ENCODE results near the gene ITGB1.
"Not testable (repeated sequence)": the region's sequence is repeated elsewhere in the genome, so short reads cannot be mapped to it uniquely, and the experiment has no call there.

ITGB1 gene

GRCh38 chr10:32980242-32980557 lies 22.2 kb upstream of the ITGB1 start:
- DNase-seq: no peak

- DNase-seq: not testable (repeated sequence)
These were observed 21.7 kb upstream of the ITGB1 start for GRCh38 chr10:32979719-32980118.

- DNase-seq: no peak
These were observed 21.0 kb upstream of the ITGB1 start for GRCh38 chr10:32979041-32979440.

- not testable (repeated sequence) for DNase-seq
These were observed 20.1 kb upstream of the ITGB1 start for GRCh38 chr10:32977846-32978809.

- DNase-seq: no peak
These were observed 18.3 kb upstream of the ITGB1 start for GRCh38 chr10:32976338-32976737.

- DNase-seq: no peak
These were observed 14.9 kb upstream of the ITGB1 start for GRCh38 chr10:32972929-32973328.

GRCh38 chr10:32972460-32972859 lies 14.4 kb upstream of the ITGB1 start:
- DNase-seq: no peak

GRCh38 chr10:32971536-32972091 lies 13.6 kb upstream of the ITGB1 start:
- DNase-seq: no peak

GRCh38 chr10:32970910-32971309 lies 12.9 kb upstream of the ITGB1 start:
- DNase-seq: no peak

- DNase-seq: no peak
These were observed 6.2 kb upstream of the ITGB1 start for GRCh38 chr10:32964270-32964669.

- DNase-seq: no peak
These were observed 5.1 kb upstream of the ITGB1 start for GRCh38 chr10:32963096-32963495.

GRCh38 chr10:32962521-32962920 lies 4.5 kb upstream of the ITGB1 start:
- DNase-seq: no peak

- no peak for DNase-seq
These were observed 3.9 kb upstream of the ITGB1 start for GRCh38 chr10:32961895-32962369.

- DNase-seq: no peak
These were observed 3.4 kb upstream of the ITGB1 start for GRCh38 chr10:32961343-32961894.

- no peak for DNase-seq
These were observed 2.0 kb upstream of the ITGB1 start for GRCh38 chr10:32960022-32960421.

- no peak for DNase-seq
These were observed 1.2 kb upstream of the ITGB1 start for GRCh38 chr10:32959006-32959920.

- no peak for DNase-seq
These were observed 517 bp downstream of the ITGB1 start for GRCh38 chr10:32957341-32958084.

- no peak for DNase-seq
These were observed 1.4 kb downstream of the ITGB1 start for GRCh38 chr10:32956365-32957197.

GRCh38 chr10:32955790-32956189 lies 2.2 kb downstream of the ITGB1 start:
- no peak for DNase-seq

GRCh38 chr10:32955299-32955772 lies 2.7 kb downstream of the ITGB1 start:
- DNase-seq: no peak
